ENCODE measurements around the gene ANKRD40. TPM values are rescaled to one million over a fixed set of nuclear protein-coding genes. Genes with fewer than 3 reads are reported as not detected.

The ANKRD40 gene
- total RNA-seq, 1 experiment from 2014 or later: 72.0 TPM

GRCh38 chr17:50696365-50696879 is 11.3 kb downstream of the ANKRD40 start:
- ChIA-PET POLR2A (interaction anchor here (0.9 to 1.3 kb wide), 2 partner anchors 58 to 66 kb away, joined by 4 to 9 read pairs; no protein-coding TSS in a partner anchor), CTCF (interaction anchor here (0.8 to 8.3 kb wide), 6 partner anchors 9 to 146 kb away, joined by 3 to 107 read pairs (median 11); no protein-coding TSS in a partner anchor), RAD21 (ENCODE audit: low non-redundant PET in 1 of 2, low total read pairs in 2 of 2, uncharacterized antibody in 2 of 2, unreplicated experiment in 2 of 2) (interaction anchor here (1.3 to 1.4 kb wide), 2 partner anchors 65 to 146 kb away, joined by 3 to 4 read pairs; no protein-coding TSS in a partner anchor)
- Histone ChIP-seq H3K36me3 (ENCODE audit: control insufficient read depth in 1 of 2, insufficient read depth in 2 of 2, low read length in 2 of 2) (peaks cover 61 to 74% of the 10 kb centered on the region in 2 experiments), H3K27me3 (ENCODE audit: insufficient read depth, low read length) (no peaks in the 10 kb centered on the region), H3K4me1 (ENCODE audit: control insufficient read depth in 1 of 2, insufficient read depth in 2 of 2, low read length in 2 of 2) (peaks cover 15 to 49% of the 10 kb centered on the region in 2 experiments; a peak in 3 of 4 replicates), H4K20me1 (ENCODE audit: insufficient read depth) (no peaks in the 10 kb centered on the region; the same call in 1 of the 2 replicates), H3K4me3 (replicated peaks in 1 of 2; ENCODE audit: low read depth in 1 of 2, low read length in 2 of 2) (no peak overlapping the region), H3K9ac (ENCODE audit: low read length) (no peak overlapping the region), H3K79me2 (ENCODE audit: insufficient read depth, low read length) (peaks cover 22% of the 10 kb centered on the region), H3K9me3 (ENCODE audit: control insufficient read depth in 1 of 2, insufficient read depth in 1 of 2, low read depth in 1 of 2, low read length in 2 of 2) (no peaks in the 10 kb centered on the region), H3K27ac (ENCODE audit: low read depth, low read length) (no peak overlapping the region), H3K9me2 (ENCODE audit: insufficient read depth) (no peaks in the 10 kb centered on the region), H3K4me2 (ENCODE audit: low read length) (no peak overlapping the region), H2AFZ (ENCODE audit: low read depth, low read length, poor library complexity, severe bottlenecking) (no peak overlapping the region)
- DNase-seq (ENCODE audit: low read depth, low spot score) (no peak), ATAC-seq (no peak)
- intact Hi-C loops (cut with micrococcal nuclease): no loop called here
- TF ChIP-seq, protein P1, sequence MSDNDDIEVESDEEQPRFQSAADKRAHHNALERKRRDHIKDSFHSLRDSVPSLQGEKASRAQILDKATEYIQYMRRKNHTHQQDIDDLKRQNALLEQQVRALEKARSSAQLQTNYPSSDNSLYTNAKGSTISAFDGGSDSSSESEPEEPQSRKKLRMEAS (IDR thresholded peaks at IDR 0.05): no peak
- TF ChIP-seq EZH2 (IDR thresholded peaks at IDR 0.05) (no peak), ZNF274 (IDR thresholded peaks at IDR 0.05; ENCODE audit: low read depth, low read length) (no peak), EGR1 (IDR thresholded peaks at IDR 0.05; ENCODE audit: low read depth) (no peak), POLR2AphosphoS5 (IDR thresholded peaks at IDR 0.05; ENCODE audit: low read depth, low read length) (no peak), YY1 (IDR thresholded peaks at IDR 0.05; ENCODE audit: extremely low read depth, insufficient replicate concordance, low read depth, low read length) (no peak), CBX3 (IDR thresholded peaks at IDR 0.05; ENCODE audit: low read depth) (no peak), JUND (IDR thresholded peaks at IDR 0.05) (no peak), SIN3A (IDR thresholded peaks at IDR 0.05; ENCODE audit: low read depth) (no peak), CTCF (IDR thresholded peaks at IDR 0.05 in 2 of 3, conservative IDR thresholded peaks at IDR 0.05 in 1 of 3; ENCODE audit: borderline replicate concordance in 1 of 3, insufficient read depth in 1 of 3, low read depth in 2 of 3, low read length in 2 of 3) (no peak), ZFX (IDR thresholded peaks at IDR 0.05) (no peak)
- BruUV-seq (replicated peaks): no TSS peak
